ENCODE results near the gene ATP13A1.
"Not testable (repeated sequence)": the region's sequence is repeated elsewhere in the genome, so short reads cannot be mapped to it uniquely, and the experiment has no call there.

Gene ATP13A1

GRCh38 chr19:19663256-19664120 is at the start of gene ATP13A1:
ATP13A1 (minus strand) TSS chr19:19663676; CDS start chr19:19663666, 10 bp downstream.
- peak; percentile 98 for DNase-seq (ENCODE audit: low spot score)

- DNase-seq (ENCODE audit: low spot score), result no peak
Observed at GRCh38 chr19:19711934-19712828, 48.7 kb upstream of the ATP13A1 start.

GRCh38 chr19:19711306-19711933 is 47.9 kb upstream of the ATP13A1 start:
- no peak for DNase-seq (ENCODE audit: low spot score)

- DNase-seq (ENCODE audit: low spot score), result no peak
Observed at GRCh38 chr19:19710506-19710905, 47.0 kb upstream of the ATP13A1 start.

- DNase-seq (ENCODE audit: low spot score), result no peak
Observed at GRCh38 chr19:19704836-19705235, 41.4 kb upstream of the ATP13A1 start.

GRCh38 chr19:19700493-19700892 is 37.0 kb upstream of the ATP13A1 start:
- not testable (repeated sequence) for DNase-seq (ENCODE audit: low spot score)

- DNase-seq (ENCODE audit: low spot score), result no peak
Observed at GRCh38 chr19:19697589-19697988, 34.1 kb upstream of the ATP13A1 start.

- no peak for DNase-seq (ENCODE audit: low spot score)
Observed at GRCh38 chr19:19696386-19696785, 32.9 kb upstream of the ATP13A1 start.

GRCh38 chr19:19691683-19692082 is 28.2 kb upstream of the ATP13A1 start:
- DNase-seq (ENCODE audit: low spot score), result no peak

- DNase-seq (ENCODE audit: low spot score), result not testable (repeated sequence)
Observed at GRCh38 chr19:19689023-19689422, 25.5 kb upstream of the ATP13A1 start.

- no peak for DNase-seq (ENCODE audit: low spot score)
Observed at GRCh38 chr19:19687090-19687489, 23.6 kb upstream of the ATP13A1 start.

GRCh38 chr19:19686580-19686979 is 23.1 kb upstream of the ATP13A1 start:
- DNase-seq (ENCODE audit: low spot score), result no peak

GRCh38 chr19:19686119-19686518 is 22.6 kb upstream of the ATP13A1 start:
- not testable (repeated sequence) for DNase-seq (ENCODE audit: low spot score)

- DNase-seq (ENCODE audit: low spot score), result no peak
Observed at GRCh38 chr19:19679176-19680073, 15.9 kb upstream of the ATP13A1 start.

- DNase-seq (ENCODE audit: low spot score), result no peak
Observed at GRCh38 chr19:19677579-19677978, 14.1 kb upstream of the ATP13A1 start.

- no peak for DNase-seq (ENCODE audit: low spot score)
Observed at GRCh38 chr19:19674315-19674714, 10.8 kb upstream of the ATP13A1 start.

GRCh38 chr19:19672816-19673215 is 9.3 kb upstream of the ATP13A1 start:
- no peak for DNase-seq (ENCODE audit: low spot score)

GRCh38 chr19:19670070-19670551 is 6.6 kb upstream of the ATP13A1 start:
- no peak for DNase-seq (ENCODE audit: low spot score)

GRCh38 chr19:19668230-19669012 is 4.9 kb upstream of the ATP13A1 start, which contains the start of gene ZNF101:
ZNF101 (plus strand) TSS chr19:19668839; CDS start chr19:19668964, 125 bp downstream.
- DNase-seq (ENCODE audit: low spot score), result peak; percentile 94

- not testable (repeated sequence) for DNase-seq (ENCODE audit: low spot score)
Observed at GRCh38 chr19:19665420-19665948, 2.0 kb upstream of the ATP13A1 start.
